Umbilical cord (tissue), 2 donors: ENCODE data around the gene C10orf90. TPM values are rescaled to one million over a fixed set of nuclear protein-coding genes. Genes with fewer than 3 reads are reported as not detected.
"Not testable (repeated sequence)": the region's sequence is repeated elsewhere in the genome, so short reads cannot be mapped to it uniquely, and the experiment has no call there.

ENCODE experiments used
- DNase-seq: peaks from one replicate; pipeline ENCODE4 v3.0.0-alpha.2; 2015; ENCODE audit warnings: low spot score
- total RNA-seq: library from RNA; depleted of rRNA; stranded (reverse); fragments of >200 nt; gene quantifications from one replicate; pipeline ENCODE4 v1.2.3, GENCODE V29; 2014; ENCODE audit warnings: low replicate concordance; ENCODE audit not compliant: insufficient read depth

Gene C10orf90
- total RNA-seq, 1 donor from 2014 or later = 3.6 TPM

- no peak for DNase-seq
Measured at GRCh38 chr10:126392469-126392868, 278.0 kb downstream of the C10orf90 start.

- no peak for DNase-seq
Measured at GRCh38 chr10:126392068-126392467, 278.4 kb downstream of the C10orf90 start.

- DNase-seq = peak; percentile 89
Measured at GRCh38 chr10:126391192-126391885, 279.2 kb downstream of the C10orf90 start.

- DNase-seq = no peak
Measured at GRCh38 chr10:126390324-126390723, 280.2 kb downstream of the C10orf90 start.

GRCh38 chr10:126387931-126388911, 282.3 kb downstream of the C10orf90 start, which contains the start of gene ADAM12:
Gene ADAM12 (minus strand): TSS chr10:126388477. CDS start chr10:126388145, 332 bp downstream.
- peak; percentile 62 for DNase-seq

GRCh38 chr10:126387041-126387921, 283.2 kb downstream of the C10orf90 start:
- peak; percentile 83 for DNase-seq

- DNase-seq = peak; percentile 27
Measured at GRCh38 chr10:126384269-126384873, 286.1 kb downstream of the C10orf90 start.

GRCh38 chr10:126380352-126381076, 290.0 kb downstream of the C10orf90 start:
- DNase-seq = peak; percentile 80

GRCh38 chr10:126379166-126379565, 291.3 kb downstream of the C10orf90 start:
- not testable (repeated sequence) for DNase-seq

GRCh38 chr10:126376956-126377355, 293.5 kb downstream of the C10orf90 start:
- DNase-seq = no peak

GRCh38 chr10:126375926-126376554, 294.5 kb downstream of the C10orf90 start:
- no peak for DNase-seq

GRCh38 chr10:126375299-126375698, 295.2 kb downstream of the C10orf90 start:
- no peak for DNase-seq

Other genes starting within 250 kb of the C10orf90 start
- gene DOCK1, start 234.7 kb upstream of the C10orf90 start, total RNA-seq = 56.1 TPM